GM21529 (cell line): ENCODE measurements around the gene BRD7.

Source experiments
- ATAC-seq: cut with Tn5 transposase; IDR thresholded peaks from one replicate; pipeline ENCODE4 v1.9.1; 2021; ENCODE audit not compliant: unreplicated experiment

Gene BRD7

DNA sequence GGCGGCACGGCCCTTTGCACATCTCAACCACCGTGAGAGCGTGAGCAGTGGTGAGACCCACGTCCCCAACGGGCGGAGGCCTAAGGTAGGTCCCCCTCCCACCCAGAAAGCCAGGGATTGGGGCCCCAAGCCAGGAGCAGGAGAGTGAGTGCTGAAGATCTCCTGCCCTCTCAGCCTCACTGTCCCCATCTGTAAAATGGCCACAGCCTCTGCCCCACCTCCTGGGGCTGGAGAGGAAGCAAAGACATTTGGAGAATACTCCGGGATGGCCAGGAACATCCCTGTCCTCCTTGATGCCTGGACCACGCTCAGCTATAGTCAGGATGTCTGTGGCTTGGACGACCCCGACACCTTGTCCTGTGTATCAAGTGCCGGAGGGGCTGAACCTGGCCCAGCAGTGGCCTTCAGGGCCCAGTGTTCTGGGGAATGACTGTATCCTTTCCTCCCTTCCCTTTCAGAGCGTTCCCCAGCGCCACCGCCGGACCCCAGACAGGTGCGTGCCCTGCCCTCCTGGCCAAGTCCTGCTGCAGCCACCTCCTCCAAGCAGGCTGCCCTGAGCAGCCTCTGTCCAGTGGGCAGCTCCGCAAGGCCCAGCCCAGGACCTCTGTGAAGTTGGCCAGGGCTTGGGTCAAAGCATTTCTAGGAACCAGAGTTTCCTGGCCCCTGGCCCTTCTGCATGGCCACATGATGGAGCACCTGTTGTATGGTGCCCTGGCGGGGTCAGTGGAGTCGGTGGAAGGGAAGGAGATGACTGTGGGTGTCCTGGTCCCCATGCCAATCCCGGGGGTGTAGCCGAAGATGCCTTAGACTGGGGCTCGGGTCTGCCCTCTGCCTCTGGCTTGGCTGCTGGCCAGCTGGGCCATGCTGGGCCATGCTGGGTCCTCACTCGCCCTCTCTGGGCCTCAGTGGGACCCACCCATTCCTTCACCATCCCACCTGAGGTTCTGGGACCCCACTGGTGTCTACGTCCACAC is 64.0 kb downstream of the BRD7 start:
- no peak for ATAC-seq

DNA sequence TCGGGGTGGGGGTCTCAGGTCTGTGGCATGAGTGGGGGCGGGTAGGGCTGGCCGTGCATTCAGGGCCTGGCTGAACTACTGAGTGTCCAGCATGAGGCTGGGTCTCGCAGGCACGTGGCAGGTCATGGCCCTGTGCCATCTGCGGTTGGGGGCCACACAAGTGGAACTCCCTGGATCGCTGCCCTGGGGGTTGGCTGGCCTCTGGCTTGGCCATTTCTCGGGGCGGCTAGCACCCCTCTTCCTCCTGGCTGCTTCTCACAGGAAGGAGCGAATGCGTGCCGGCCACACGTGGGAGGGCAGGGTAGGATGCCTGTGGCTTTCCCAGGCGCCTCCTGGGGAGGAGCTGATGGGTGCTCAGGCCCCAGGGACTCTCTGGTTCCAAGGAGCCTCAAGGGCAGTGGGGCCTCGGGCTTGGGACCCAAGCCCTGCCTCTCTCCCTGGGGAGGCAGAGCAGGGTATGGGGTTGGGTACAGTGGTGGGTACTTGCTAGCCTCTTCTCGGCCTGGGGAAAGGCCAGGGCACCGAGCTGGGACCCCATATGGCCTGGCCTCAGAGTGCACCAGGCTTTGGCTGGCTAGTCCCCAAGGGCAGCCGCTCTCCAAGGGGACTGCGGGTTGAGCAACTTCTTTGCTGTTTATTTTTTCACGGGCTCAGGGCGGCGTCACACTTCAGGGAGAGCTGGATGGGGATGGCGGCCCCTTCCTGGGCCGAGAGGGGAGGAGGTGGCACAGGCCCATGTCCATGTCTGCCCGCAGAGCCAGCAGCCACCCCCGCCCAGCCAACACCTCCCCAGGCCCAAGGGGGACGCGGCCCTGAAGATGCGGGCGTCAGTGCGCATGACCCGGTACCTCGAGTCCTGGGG is 65.0 kb downstream of the BRD7 start:
- no peak for ATAC-seq

DNA sequence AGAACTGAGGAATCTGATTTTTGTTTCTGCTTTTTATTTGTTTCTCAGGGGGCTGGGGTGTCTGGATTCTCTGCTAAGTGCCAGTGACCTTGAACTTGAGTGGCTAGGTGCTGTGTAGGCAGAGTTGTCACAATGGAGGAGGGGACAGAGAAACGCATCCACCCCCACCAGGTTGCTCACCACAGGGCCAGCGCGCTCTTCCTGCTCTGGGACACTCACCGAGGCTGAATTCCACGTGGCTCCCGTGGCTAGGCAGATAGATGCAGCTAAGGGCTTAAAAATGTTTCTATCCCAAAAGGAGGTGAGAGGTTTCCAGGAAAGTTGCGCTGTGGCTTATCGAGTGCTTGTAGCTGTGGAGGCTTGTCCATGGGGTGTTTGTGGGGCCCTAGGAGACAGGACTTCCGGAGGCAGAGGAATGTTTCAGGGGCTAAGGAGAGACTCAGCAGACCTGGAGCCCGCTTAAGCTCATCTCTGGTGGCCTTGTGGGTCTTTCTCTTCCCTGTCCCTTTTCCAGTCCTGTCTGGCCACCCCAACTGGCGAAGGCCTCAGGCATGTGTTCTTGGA is 65.7 kb downstream of the BRD7 start:
- no peak for ATAC-seq

DNA sequence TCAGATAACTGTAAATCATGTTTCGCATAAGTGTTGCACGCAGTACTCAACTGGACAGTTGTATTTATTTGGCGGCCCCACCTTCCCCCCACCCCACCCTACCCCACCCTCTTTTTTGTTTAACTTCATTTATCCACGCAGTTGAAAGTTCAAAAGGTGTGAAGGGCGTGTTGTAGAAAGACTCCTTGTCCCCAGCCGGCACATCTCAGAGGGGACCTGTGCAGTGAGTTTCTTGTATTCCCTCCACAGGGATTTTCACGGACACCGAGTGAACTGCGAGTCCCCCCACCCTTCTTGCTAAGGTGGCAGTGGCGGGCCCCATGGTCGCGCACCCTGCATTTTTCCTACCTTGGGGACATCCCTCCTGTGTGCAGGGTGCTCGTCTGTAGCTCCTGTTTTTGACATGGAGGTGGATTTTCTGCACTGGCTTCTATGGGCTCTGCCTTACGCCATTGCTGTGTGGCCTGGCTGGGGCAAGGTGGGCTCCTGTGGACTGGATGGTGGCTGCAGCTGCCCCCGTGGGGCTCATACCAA is 66.2 kb downstream of the BRD7 start:
- no peak for ATAC-seq

DNA sequence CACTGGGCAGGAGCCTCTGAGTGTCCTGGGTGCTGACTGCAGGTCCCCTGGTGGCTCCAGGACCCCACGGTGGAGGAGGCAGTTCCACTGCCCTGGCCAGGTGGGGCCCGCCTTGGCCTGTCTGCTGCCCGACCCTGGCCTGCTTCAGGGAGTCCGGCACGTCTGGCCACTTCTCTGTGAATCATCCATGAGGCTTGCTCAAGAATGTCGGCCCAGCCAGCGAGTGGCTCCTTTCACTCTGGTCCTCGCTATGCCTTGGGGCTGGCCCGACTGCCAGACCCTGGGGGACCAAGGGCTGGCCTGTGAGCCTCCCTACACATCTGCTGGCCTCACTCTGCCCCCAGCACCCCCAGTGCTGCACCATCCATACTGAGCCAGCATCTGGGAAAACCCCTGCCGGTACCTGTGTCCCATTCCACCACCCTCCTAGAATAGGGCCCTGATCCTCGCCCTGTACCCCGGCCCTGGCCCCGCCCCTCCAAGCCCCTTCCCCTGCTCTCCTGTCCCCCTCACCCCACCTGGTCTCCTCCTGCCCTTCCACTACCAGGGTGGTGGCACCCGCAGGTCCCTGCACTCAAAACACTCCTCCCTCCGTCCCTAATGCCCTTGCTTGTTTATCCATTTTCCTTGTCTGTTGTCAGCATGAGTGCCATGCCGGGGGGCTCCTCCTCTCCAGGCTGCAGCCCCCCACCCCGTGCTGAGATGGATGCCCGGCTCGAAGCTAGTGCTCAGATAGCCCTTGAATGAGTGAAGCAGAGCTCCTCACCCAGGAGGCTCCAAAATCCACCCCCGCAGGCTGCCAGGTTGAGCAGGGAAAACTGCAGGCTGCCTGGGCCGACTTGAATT is 66.9 kb downstream of the BRD7 start:
- no peak for ATAC-seq

DNA sequence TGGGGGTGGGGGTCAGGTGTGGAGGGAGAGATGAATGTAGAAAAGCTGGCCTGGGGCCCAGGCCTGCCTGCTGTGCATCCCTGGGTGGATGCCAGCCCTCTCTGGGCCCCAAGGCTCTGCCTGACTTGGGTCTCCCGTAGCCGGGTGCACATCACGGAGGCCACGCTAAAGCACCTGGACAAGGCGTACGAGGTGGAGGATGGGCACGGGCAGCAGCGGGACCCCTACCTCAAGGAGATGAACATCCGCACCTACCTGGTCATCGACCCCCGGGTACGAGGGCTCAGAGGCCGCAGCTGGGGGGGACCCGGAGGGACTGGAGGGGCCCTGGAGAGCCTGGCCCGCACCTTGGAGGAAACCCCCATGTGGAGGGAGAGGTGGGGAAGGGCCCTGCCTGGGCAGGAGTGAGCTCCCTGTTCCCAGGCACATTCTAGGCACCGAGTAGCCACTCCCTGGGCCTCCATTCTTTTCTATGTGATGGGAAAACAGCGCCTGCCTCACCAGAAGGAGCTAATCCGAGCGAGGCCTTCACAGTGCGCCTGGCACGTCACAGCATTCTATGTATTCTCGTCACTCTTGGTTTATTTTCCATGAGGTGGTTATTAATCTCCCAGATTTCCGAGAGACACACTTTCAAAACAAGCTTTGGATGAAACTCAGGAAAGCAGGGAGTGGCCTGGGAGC is 67.7 kb downstream of the BRD7 start:
- ATAC-seq: no peak

DNA sequence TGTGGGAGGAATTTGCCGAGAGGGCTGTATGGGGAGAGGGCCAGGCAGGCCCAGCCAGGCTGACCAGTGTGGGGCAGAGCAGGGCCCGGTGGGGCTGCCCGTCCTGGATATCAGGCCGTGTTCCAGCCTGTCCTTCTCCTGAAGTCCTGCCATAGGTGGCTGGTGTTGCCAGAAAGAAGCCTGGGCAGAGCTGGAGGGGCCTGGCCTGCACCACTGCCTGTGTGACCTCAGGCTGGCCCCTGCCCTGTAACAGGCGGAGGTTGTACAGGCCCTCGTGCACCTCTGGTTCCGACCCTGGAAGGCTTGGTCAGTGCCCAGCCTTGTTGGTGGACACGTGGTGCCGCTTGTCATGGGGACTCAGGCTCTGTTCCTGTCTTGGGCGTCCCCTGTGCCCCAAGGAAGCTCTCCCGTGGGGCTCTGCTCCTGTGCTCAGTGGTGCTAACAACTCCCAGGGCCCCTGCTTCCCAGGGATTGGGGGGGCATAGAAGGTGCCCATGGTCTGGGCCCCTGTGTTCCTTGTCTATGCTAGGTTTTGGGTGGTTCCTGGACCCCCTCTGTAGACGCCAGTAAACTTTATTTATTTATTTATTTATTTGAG is 69.2 kb downstream of the BRD7 start:
- no peak for ATAC-seq

DNA sequence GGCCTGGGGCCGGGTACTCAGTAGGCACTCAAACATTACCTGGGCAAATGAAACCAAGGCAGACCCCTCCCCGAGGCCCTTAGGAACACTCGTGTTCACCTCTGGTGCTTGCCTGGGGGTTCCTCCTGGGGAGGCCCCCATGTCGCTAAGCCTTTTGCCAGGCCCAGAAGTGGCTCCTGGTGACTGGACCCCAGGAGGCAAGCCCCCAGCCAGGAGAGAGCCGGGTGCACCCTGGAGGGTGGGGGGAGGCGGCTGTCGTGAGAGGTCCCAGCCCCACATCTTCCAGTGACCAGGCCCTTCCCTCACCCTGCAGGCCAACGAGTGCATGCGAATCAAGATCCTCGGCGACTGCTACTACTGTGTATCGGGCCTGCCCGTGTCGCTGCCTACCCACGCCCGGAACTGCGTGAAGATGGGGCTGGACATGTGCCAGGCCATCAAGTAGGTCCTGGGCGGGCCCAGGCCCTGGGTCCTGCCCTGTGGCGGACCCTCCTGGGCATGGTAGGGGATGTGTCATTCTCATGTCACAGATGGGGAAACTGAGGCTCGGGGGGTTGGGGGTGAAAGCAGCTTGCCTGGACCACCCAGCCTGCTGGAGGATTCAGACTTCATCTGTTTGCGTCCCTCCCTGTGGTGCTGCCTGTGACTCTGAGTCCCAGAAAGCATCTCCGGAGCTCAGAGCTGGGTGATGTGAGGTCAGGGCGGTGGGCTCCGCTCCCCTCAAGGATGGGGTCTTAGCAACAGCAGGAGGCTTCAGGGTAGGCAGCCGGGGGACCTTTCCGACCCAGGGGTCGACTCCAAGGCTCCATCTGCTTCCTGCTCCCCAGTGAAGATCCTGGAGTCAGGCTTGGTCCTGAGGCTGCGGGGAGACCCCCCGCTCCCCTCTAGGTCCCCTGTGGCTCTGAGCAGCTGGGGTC is 69.9 kb downstream of the BRD7 start:
- no peak for ATAC-seq

DNA sequence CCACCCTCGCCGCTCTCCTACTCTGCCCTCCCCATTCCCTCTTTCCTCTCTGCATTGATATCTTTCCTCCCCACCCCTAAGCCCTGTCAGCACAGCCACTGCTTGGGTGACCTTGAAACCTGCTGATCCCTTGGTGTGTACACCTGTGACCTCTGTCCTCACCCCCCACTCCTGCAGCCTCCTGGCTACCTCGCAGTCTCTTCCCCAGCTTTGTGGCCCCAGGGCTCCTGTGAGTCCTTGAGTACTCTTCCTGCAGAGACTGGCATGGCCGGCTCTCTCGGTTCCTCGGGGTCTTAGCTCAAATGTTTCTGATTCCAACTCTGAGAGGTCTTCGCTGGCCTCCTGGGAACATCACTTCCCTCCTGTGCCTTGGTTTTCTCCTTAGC is 70.7 kb downstream of the BRD7 start:
- ATAC-seq: no peak

DNA sequence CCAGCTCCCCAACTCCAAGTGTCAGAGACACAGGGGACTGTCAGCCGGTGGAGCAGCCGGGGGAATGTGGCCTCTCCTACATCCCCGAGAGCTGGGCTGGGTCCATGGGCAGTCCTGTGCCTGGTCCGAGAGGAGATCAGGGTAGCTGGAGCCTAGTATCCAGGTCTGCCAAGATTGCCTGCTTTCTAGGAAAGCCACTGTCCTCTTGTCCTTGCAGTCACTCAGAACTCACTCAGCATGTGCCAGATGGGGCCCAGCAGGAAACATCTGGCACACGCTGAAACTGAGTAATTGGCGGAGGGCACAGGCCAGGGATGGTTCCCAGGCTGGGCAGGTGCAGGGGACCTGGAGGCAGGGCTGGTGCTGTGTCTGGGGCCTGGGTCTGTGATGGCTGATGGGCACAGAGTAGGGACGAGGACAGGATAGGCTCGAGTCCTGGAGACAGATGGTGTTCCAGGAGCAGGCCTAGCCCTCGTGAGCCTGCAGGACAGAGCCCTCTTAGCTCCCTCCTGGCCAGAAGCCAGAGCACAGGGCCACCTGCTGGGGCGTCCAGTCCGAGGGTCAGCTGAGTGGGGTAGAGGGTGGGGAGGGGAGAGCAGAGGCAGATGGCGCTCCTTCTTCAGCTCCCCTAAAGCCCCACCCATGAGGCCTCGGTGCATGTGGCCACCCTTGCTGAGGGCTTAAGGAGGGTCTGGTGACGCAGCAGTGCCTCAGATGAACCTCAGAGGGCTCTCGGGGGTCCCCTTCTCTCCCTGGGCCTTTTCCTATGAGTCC is 71.3 kb downstream of the BRD7 start:
- ATAC-seq: no peak

DNA sequence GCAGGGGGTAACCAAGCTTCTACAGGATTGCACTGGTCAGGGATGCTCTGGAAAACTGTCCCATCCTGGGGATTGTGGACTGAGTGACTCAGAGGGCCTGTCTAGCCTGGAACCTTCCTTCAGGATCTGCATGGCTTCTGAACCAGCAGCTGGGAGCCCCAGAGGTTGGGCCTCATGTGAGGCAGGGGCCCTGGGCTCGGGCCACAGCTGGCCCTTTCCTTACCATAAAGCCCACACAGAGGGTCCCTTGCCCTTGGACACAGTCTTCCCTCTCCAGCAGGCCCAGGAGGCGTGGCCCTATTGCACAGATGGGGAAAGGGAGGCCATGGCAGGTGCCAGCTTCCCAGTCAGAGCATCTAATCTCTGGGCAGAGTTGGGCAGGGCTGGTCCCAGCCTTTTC is 72.0 kb downstream of the BRD7 start:
- no peak for ATAC-seq

DNA sequence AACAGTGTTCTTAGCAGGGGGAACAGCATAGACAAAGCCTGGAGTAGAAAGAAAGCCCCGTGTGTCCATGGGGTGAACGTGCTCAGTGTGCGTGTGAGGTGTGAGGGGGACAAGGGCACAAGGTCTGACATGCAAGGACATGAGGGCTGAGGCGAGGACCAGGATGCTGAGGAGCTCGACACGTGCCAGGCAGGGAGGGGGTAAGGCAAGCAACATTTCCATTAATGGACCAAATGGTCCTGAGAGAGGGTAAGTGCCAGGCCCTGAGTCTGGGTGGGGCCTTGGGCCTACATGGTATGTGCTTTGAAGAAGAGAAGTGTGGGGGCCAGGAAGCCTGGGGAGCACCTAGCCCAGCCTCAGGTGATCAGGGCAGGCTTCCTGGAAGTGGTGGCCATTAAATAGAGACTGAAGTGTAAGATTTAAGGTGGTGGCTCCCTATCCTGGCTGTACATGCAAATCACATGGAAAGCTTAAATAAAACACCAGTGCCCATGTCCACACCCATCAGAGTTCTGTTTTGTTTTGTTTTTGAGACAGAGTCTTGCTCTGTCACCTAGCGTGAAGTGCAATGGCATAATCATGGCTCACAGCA is 73.2 kb downstream of the BRD7 start:
- no peak for ATAC-seq

DNA sequence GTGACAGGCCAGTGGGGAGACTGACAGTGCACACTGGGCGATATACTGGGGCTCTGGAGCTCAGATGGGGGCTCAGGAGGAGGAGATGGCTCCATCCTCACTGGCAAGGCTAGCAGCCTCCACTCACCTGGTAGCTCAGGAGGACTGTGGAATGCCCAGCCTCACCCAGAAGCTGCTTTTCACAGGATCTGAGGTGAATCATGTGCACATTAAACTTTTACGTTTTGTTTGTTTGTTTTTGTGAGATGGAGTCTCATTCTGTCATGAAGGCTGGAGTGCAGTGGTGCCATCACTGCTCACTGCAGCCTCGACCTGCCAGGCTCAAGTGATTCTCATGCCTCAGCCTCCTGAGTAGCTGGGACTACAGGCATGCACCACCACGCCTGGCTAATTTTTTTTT is 73.8 kb downstream of the BRD7 start:
- no peak for ATAC-seq

DNA sequence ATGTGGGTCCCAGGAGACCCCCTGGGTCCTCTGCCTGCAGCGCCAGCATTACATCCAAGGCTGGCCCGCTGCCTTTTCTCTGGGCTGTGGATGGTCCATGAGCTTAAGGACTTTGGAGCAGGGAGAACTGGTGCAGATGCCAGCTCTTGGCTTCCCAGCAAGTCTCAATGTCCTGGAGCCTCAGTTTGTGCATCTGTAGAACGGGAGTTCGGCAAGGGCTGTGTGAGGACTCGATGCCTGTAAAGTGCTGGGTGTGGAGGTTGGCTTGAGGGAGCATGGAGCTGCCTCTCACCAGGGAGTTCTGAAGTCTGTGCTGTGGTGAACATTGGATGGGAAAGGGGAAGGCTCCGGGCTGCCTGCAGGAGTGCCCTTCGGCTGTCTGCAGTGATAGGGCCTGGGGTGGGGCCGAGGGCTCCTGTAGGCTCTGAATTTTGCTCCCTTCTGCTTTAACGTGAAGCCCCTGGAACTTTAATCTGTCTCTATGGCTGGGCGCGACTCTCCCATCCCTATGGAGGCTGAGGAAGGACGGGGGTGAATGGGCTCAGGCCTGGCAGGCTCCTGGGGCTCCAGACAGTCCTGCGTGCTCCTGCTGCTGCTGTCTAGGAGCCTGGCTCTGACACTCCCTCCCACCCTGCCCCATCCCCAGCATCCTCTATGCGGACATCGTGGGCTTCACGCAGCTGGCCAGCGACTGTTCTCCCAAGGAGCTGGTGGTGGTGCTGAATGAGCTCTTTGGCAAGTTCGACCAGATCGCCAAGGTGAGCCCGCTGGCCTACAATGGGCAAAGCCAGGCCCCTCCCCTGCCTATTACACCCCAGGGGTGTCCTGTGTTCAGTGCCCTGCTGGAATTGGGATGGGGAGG is 74.6 kb downstream of the BRD7 start:
- no peak for ATAC-seq

DNA sequence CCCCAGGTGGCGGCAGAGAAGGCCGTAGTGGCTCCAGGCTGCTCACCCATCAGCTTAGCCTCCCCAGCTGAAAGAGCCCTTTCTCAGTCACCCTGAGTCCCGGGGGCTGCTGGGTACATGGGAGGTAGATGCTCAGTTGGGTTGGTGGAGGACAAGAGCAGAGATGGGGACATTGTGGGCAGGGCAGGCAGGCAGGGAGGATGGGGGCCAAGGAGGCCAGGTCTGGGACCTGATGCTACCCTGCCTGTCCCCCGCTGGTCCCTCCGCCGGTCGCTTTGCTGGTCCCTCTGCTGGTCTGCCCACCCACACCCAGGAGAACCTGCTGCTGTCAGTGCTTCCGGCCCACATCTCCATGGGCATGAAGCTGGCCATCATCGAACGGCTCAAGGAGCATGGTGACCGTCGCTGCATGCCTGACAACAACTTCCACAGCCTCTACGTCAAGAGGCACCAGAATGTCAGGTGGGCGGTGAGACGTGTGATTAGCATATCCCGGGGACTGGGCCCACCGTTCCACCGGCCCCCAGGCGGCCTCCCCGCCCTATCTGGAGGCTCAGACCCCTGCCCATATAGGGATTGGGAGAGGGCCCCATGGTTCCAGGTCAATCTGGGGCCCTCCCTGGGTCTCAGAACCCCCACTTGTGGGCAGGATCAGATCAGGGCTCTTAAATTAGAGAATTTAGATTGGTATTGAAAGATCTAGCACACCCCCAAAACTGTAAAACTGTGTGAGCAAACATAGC is 75.6 kb downstream of the BRD7 start:
- no peak for ATAC-seq

DNA sequence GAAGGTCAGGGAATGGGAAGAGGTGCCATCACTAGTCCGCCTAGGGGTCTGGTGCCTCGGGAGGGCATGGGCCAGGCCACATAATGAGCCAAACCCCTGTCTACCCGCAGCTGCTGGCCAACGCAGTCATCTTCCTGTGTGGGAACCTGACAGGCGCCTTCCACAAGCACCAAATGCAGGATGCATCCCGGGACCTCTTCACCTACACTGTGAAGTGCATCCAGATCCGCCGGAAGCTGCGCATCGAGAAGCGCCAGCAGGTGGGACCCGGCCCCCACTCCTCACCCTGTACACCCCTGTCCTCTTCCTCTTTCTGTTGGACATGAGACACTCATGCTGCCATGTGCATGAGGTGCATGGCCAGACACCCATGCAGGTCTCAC is 76.2 kb downstream of the BRD7 start:
- no peak for ATAC-seq
